ENCODE results near the gene UBE2S. TPM values are rescaled to one million over a fixed set of nuclear protein-coding genes. Genes with fewer than 3 reads are reported as not detected.

The UBE2S gene
- total RNA-seq, 3 donors from 2014 or later = 7.2 to 9.0 (median 8.9) TPM

- Histone ChIP-seq H3K4me1 (peaks cover 0 to 3% of the 10 kb centered on the region in 2 donors), H3K36me3 (no peaks in the 10 kb centered on the region), H3K27me3 (peaks cover 0 to 4% of the 10 kb centered on the region in 2 donors), H3K9me3 (no peaks in the 10 kb centered on the region), H3K27ac (no peak overlapping the region), H3K4me3 (no peak overlapping the region)
- intact Hi-C loops (cut with DNase I; ENCODE audit: low total_unique reads) = no loop called here
- no peak for DNase-seq (ENCODE audit: low spot score in 2 of 2)
- TF ChIP-seq CTCF (IDR thresholded peaks at IDR 0.05) (no peak), POLR2AphosphoS5 (IDR thresholded peaks at IDR 0.05) (no peak), POLR2A (IDR thresholded peaks at IDR 0.05) (no peak)
Observed at GRCh38 chr19:55358943-55359908, 48.4 kb downstream of the UBE2S start.

DNA sequence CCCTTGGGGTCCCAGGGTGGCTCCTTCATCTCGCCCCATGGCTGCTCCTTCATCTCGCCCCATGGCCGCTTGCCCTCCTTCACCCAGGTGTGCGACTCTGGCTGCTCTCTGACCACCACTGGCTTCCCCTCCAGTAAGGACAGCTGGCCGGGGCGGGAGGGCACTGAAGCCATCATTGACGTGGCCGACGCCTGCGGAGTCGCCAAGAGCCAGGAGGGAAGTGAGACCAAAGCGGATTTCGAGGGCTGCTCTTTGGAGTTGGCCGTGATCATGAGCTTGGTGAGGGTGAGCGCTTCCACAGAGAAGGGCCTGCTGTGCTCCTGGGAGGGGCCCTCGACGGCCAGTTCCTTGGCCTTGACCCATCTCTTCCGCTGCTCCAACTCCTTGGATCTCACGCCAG is 49.1 kb downstream of the UBE2S start:
- Histone ChIP-seq H3K9me3 (no peaks in the 10 kb centered on the region), H3K4me3 (no peak overlapping the region), H3K4me1 (peaks cover 0 to 4% of the 10 kb centered on the region in 2 donors), H3K36me3 (no peaks in the 10 kb centered on the region), H3K27ac (no peak overlapping the region), H3K27me3 (peaks cover 0 to 9% of the 10 kb centered on the region in 2 donors)
- DNase-seq (ENCODE audit: low spot score in 2 of 2) = no peak
- intact Hi-C loops (cut with DNase I; ENCODE audit: low total_unique reads) = no loop called here
- TF ChIP-seq CTCF (IDR thresholded peaks at IDR 0.05) = no peak
- no peak for TF ChIP-seq POLR2AphosphoS5 (IDR thresholded peaks at IDR 0.05)
- no peak for TF ChIP-seq POLR2A (IDR thresholded peaks at IDR 0.05)

DNA sequence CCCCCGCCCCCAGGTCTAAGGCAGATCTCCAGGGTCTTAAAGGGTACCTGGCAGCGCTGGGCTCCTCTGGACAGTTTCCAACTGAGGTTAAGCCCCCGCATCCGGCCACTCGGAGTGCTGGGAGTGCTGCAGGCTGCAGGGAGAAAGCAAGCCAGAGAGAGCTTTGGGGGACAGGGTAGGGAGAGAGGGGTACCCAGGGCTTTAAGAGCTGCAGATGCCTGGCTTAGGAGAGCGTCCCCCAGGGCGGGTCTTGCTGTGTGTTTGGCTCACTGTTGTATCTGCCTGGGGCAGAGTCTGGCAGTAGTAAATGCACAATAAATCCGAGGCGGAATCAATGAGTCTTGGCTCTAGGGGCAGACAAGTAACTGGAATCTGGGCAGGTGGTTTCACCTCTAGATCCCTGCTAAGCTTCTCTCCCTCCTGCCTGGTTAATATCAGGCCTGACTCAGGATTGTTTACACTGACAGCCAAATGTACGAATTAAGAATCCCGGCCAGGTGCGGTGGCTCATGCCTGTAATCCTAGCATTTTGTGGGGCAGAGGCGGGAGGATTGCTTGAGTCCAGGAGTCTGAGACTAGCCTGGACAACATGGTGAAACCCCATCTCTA is 52.3 kb downstream of the UBE2S start:
- H3K4me1 ChIP-seq = peaks cover 0 to 4% of the 10 kb centered on the region in 2 donors
- intact Hi-C loops (cut with DNase I; ENCODE audit: low total_unique reads) = no loop called here
- peaks cover 11 to 32% of the 10 kb centered on the region in 2 donors for H3K27me3 ChIP-seq
- peak overlapping the region in 1 of 2 donors; percentile 6 for H3K27ac ChIP-seq
- H3K36me3 ChIP-seq = no peaks in the 10 kb centered on the region
- TF ChIP-seq CTCF (IDR thresholded peaks at IDR 0.05) (no peak), POLR2A (IDR thresholded peaks at IDR 0.05) (no peak), POLR2AphosphoS5 (IDR thresholded peaks at IDR 0.05) (no peak)
- no peak for DNase-seq (ENCODE audit: low spot score in 2 of 2)
- no peaks in the 10 kb centered on the region for H3K9me3 ChIP-seq
- H3K4me3 ChIP-seq = no peak overlapping the region

DNA sequence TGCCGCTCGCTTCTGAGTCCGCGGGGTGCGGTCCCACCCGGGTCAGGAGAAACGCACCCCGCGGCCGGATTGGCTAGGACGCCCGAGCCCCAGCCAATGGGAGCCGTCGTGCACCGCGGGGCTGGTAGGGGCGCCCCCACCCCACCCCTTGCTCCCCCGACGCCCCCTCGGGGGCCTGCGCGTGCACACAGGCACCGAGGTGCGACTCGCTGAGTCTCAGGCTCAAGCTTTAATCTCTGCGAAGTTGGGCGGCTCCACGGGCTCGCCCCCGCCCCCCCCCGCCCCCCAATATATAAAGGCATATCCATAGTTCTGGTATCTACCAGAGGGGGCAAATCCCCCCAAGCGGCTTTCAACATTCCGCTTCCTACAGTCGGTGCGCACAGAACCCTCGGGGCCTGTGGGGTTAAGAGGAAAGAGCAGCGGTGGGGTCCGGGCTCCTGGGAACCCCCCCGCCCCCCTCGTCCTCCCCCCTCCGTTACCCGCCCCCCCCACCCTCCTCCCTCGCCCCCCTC is 52.8 kb downstream of the UBE2S start, which contains the start of gene COX6B2:
Gene COX6B2, minus strand, starts transcription at position 22 of the 515 bp plus-strand sequence. CDS start 198 bp downstream, outside the sequence.
- intact Hi-C loops (cut with DNase I; ENCODE audit: low total_unique reads) = no loop called here
- Histone ChIP-seq H3K27me3 (peaks cover 11 to 32% of the 10 kb centered on the region in 2 donors), H3K27ac (peak within 1 kb of the TSS in 1 of 2 donors; percentile 6), H3K4me1 (peaks cover 0 to 4% of the 10 kb centered on the region in 2 donors), H3K4me3 (peak within 1 kb of the TSS; percentile 22 to 70 (median 50)), H3K36me3 (no peaks in the 10 kb centered on the region), H3K9me3 (no peaks in the 10 kb centered on the region)
- TF ChIP-seq POLR2AphosphoS5 (IDR thresholded peaks at IDR 0.05) (no peak), POLR2A (IDR thresholded peaks at IDR 0.05) (no peak), CTCF (IDR thresholded peaks at IDR 0.05) (no peak)
- no peak for DNase-seq (ENCODE audit: low spot score in 2 of 2)

All from breast epithelium (tissue), 4 donors.